ENCODE results near the gene UBE2Q1. TPM values are rescaled to one million over a fixed set of nuclear protein-coding genes. Genes with fewer than 3 reads are reported as not detected.

UBE2Q1 gene
- total RNA-seq, 6 donors from 2014 or later: 19.9 to 90.9 (median 36.4) TPM

- TF ChIP-seq POLR2A (IDR thresholded peaks at IDR 0.05): no peak
- no peak for TF ChIP-seq EP300 (IDR thresholded peaks at IDR 0.05)
- TF ChIP-seq CTCF (IDR thresholded peaks at IDR 0.05): no peak
- TF ChIP-seq POLR2AphosphoS5 (IDR thresholded peaks at IDR 0.05): no peak
- ATAC-seq (ENCODE audit: low FRiP score in 2 of 2) (no peak), DNase-seq (no peak)
- Histone ChIP-seq H3K27ac (no peak overlapping the region), H3K27me3 (no peaks in the 10 kb centered on the region), H3K4me3 (no peak overlapping the region), H3K36me3 (peaks cover 84 to 100% (median 96%) of the 10 kb centered on the region in 4 donors), H3K4me1 (no peaks in the 10 kb centered on the region), H3K9me3 (no peaks in the 10 kb centered on the region)
- 86 to 95% methylated on average over 8 to 10 of the region's 10 CpGs for whole genome bisulfite sequencing, 2 donors
Observed at GRCh38 chr1:154586231-154586630, 27.8 kb upstream of the UBE2Q1 start.

- peaks cover 79 to 100% (median 97%) of the 10 kb centered on the region in 4 donors for H3K36me3 ChIP-seq
- no peak for DNase-seq
Observed at GRCh38 chr1:154584267-154584994, 26.0 kb upstream of the UBE2Q1 start.

GRCh38 chr1:154583773-154584172, 25.3 kb upstream of the UBE2Q1 start:
- 65 to 81% methylated on average over 8 to 9 of the region's 9 CpGs for WGBS, 2 donors
- peaks cover 73 to 100% (median 97%) of the 10 kb centered on the region in 4 donors for H3K36me3 ChIP-seq
- H3K27me3 ChIP-seq: no peaks in the 10 kb centered on the region
- ATAC-seq (ENCODE audit: low FRiP score in 2 of 2): no peak
- no peaks in the 10 kb centered on the region for H3K4me1 ChIP-seq
- TF ChIP-seq POLR2A (IDR thresholded peaks at IDR 0.05) (no peak), EP300 (IDR thresholded peaks at IDR 0.05) (no peak), CTCF (IDR thresholded peaks at IDR 0.05) (no peak), POLR2AphosphoS5 (IDR thresholded peaks at IDR 0.05) (no peak)
- H3K27ac ChIP-seq: peak overlapping the region in 1 of 4 donors; percentile 14
- no peak for DNase-seq
- no peak overlapping the region for H3K4me3 ChIP-seq
- H3K9me3 ChIP-seq: no peaks in the 10 kb centered on the region

More at GRCh38 chr1:154584267-154584994, 26.0 kb upstream of the UBE2Q1 start:
- no peak for ATAC-seq (ENCODE audit: low FRiP score in 2 of 2)
- no peaks in the 10 kb centered on the region for H3K9me3 ChIP-seq
- no peak overlapping the region for H3K4me3 ChIP-seq
- no peaks in the 10 kb centered on the region for H3K4me1 ChIP-seq
- peak overlapping the region in 1 of 4 donors; percentile 14 for H3K27ac ChIP-seq
- H3K27me3 ChIP-seq: no peaks in the 10 kb centered on the region
- no peak for TF ChIP-seq CTCF (IDR thresholded peaks at IDR 0.05)
- no peak for TF ChIP-seq POLR2AphosphoS5 (IDR thresholded peaks at IDR 0.05)
- no peak for TF ChIP-seq EP300 (IDR thresholded peaks at IDR 0.05)
- TF ChIP-seq POLR2A (IDR thresholded peaks at IDR 0.05): no peak
- WGBS, 2 donors: 82 to 85% methylated on average over 9 of the region's 9 CpGs

GRCh38 chr1:154582885-154583284, 24.4 kb upstream of the UBE2Q1 start:
- DNase-seq (no peak), ATAC-seq (ENCODE audit: low FRiP score in 2 of 2) (no peak)
- Histone ChIP-seq H3K4me1 (peaks cover 0 to 6% (median 2%) of the 10 kb centered on the region in 4 donors), H3K9me3 (no peaks in the 10 kb centered on the region), H3K36me3 (peaks cover 64 to 100% (median 95%) of the 10 kb centered on the region in 4 donors), H3K4me3 (no peak overlapping the region), H3K27ac (no peak overlapping the region), H3K27me3 (no peaks in the 10 kb centered on the region)
- WGBS, 2 donors: 92 to 95% methylated on average over 6 of the region's 6 CpGs
- TF ChIP-seq CTCF (IDR thresholded peaks at IDR 0.05) (no peak), POLR2AphosphoS5 (IDR thresholded peaks at IDR 0.05) (no peak), POLR2A (IDR thresholded peaks at IDR 0.05) (no peak), EP300 (IDR thresholded peaks at IDR 0.05) (no peak)

All from upper lobe of left lung (tissue), 6 donors.